PC-9 (cell line): Measurements from ENCODE around the gene ACMSD. TPM values are rescaled to one million over a fixed set of nuclear protein-coding genes. Genes with fewer than 3 reads are reported as not detected.

Experiments used
- BruUV-seq: library from RNA; stranded (reverse); fragments of 400-500 nt; replicated peaks from 2 replicates; lab custom pipeline; 2021; lab: Mats Ljungman, UMichigan
- CTCF ChIA-PET: fragments of 300-600 bp; sonication (Branson Sonifier 250); formaldehyde crosslinking; loops from one replicate; lab custom pipeline; 2022; ENCODE audit warnings: antibody characterized with exemption; lab: Charles Lee
- POLR2A ChIA-PET: fragments of 300-600 bp; sonication (Branson Sonifier 250); formaldehyde crosslinking; loops from one replicate; lab custom pipeline; 2022; ENCODE audit warnings: antibody characterized with exemption; ENCODE audit not compliant: unreplicated experiment; lab: Charles Lee
- DNase-seq, 2 experiments: peaks; one replicate each; pipeline versions ENCODE4 v3.0.0 to v3.0.0-alpha.2; 2015 to 2022; ENCODE audit warnings: mixed read lengths in 1 of 2
- H2AFZ ChIP-seq: fragments of 200-600 bp; sonication (generic); 2 replicates; pipeline ENCODE4 v1.8.1; 2017; ENCODE audit warnings: antibody characterized with exemption
- H3F3A ChIP-seq: fragments of 200-600 bp; sonication (generic); 2 replicates; pipeline ENCODE4 v1.8.1; 2017; ENCODE audit warnings: antibody characterized with exemption, mild to moderate bottlenecking, low read depth; ENCODE audit not compliant: insufficient read depth
- H3K27ac ChIP-seq: fragments of 200-600 bp; sonication (generic); 2 replicates; pipeline ENCODE4 v1.6.1; 2016; ENCODE audit warnings: mixed run types
- H3K27me3 ChIP-seq: fragments of 200-600 bp; sonication (generic); 2 replicates; pipeline ENCODE4 v1.6.1; 2016; ENCODE audit warnings: low read depth, mixed run types; ENCODE audit not compliant: insufficient read depth
- H3K36me3 ChIP-seq: fragments of 200-600 bp; sonication (generic); 2 replicates; pipeline ENCODE4 v1.6.1; 2016; ENCODE audit warnings: low read depth, mixed run types
- H3K4me1 ChIP-seq: fragments of 200-600 bp; sonication (generic); replicated peaks from 2 replicates; pipeline ENCODE4 v1.6.1; 2016; ENCODE audit warnings: mixed run types; ENCODE audit not compliant: insufficient read depth
- H3K4me2 ChIP-seq: fragments of 200-600 bp; sonication (generic); 2 replicates; pipeline ENCODE4 v1.6.1; 2017; ENCODE audit warnings: mixed run types
- H3K4me3 ChIP-seq: fragments of 200-600 bp; sonication (generic); 2 replicates; pipeline ENCODE4 v1.6.1; 2016; ENCODE audit warnings: mixed run types
- H3K79me2 ChIP-seq: fragments of 200-600 bp; sonication (generic); 2 replicates; pipeline ENCODE4 v1.6.1; 2017; ENCODE audit warnings: low read depth, mixed run types
- H3K9me2 ChIP-seq: fragments of 200-600 bp; sonication (generic); 2 replicates; pipeline ENCODE4 v1.8.1; 2017; ENCODE audit warnings: mild to moderate bottlenecking; ENCODE audit not compliant: insufficient read depth
- H3K9me3 ChIP-seq: fragments of 200-600 bp; sonication (generic); 2 replicates; pipeline ENCODE4 v1.8.1; 2016; ENCODE audit warnings: low read depth; ENCODE audit not compliant: insufficient read depth
- H4K20me1 ChIP-seq: fragments of 200-600 bp; sonication (generic); 2 replicates; pipeline ENCODE4 v1.8.1; 2017; ENCODE audit not compliant: insufficient read depth
- CTCF ChIP-seq: fragments of 200-600 bp; sonication (generic); conservative IDR thresholded peaks from 2 replicates; pipeline ENCODE4 v1.6.1; 2017; ENCODE audit warnings: mixed run types, antibody characterized with exemption, mild to moderate bottlenecking, moderate library complexity
- EZH2 ChIP-seq: fragments of 200-600 bp; sonication (generic); IDR thresholded peaks from 2 replicates; pipeline ENCODE4 v1.8.0; 2017; ENCODE audit warnings: antibody characterized with exemption, low read depth
- intact Hi-C: fragments of 100-400 bp; cut with micrococcal nuclease; formaldehyde crosslinking; loops from one replicate; pipeline ENCODE4 v1.10.0; 2022; ENCODE audit not compliant: unreplicated experiment
- total RNA-seq: library from RNA; stranded (reverse); gene quantifications from 2 replicates; pipeline ENCODE4 v1.2.3, GENCODE V29; 2021

The ACMSD gene
- total RNA-seq, 1 experiment from 2014 or later, result not detected

GRCh38 chr2:134884435-134884834, 46.0 kb downstream of the ACMSD start:
- Histone ChIP-seq H3K79me2 (no peaks in the 10 kb centered on the region), H3K4me3 (no peak overlapping the region), H2AFZ (no peak overlapping the region), H3F3A (no peaks in the 10 kb centered on the region), H3K27me3 (no peaks in the 10 kb centered on the region), H3K27ac (no peak overlapping the region), H4K20me1 (no peaks in the 10 kb centered on the region), H3K9me3 (no peaks in the 10 kb centered on the region), H3K9me2 (no peaks in the 10 kb centered on the region), H3K4me2 (no peak overlapping the region), H3K4me1 (no peaks in the 10 kb centered on the region), H3K36me3 (no peaks in the 10 kb centered on the region)
- no TSS peak for BruUV-seq
- DNase-seq, result no peak
- POLR2A ChIA-PET, result no interaction called here
- CTCF ChIA-PET, result no interaction called here
- intact Hi-C loops, result no loop called here
- no peak for TF ChIP-seq CTCF
- TF ChIP-seq EZH2, result no peak

GRCh38 chr2:134892282-134893035, 54.0 kb downstream of the ACMSD start:
- H3K36me3 ChIP-seq, result no peaks in the 10 kb centered on the region
- no peaks in the 10 kb centered on the region for H4K20me1 ChIP-seq
- no peak overlapping the region for H2AFZ ChIP-seq
- no peak for TF ChIP-seq CTCF
- TF ChIP-seq EZH2, result no peak
- no peak overlapping the region for H3K4me3 ChIP-seq
- H3K27ac ChIP-seq, result no peak overlapping the region
- intact Hi-C loops, result no loop called here
- DNase-seq, result no peak
- no peaks in the 10 kb centered on the region for H3F3A ChIP-seq
- no peaks in the 10 kb centered on the region for H3K27me3 ChIP-seq
- no TSS peak for BruUV-seq
- H3K9me2 ChIP-seq, result no peaks in the 10 kb centered on the region; the same call in none of the 2 replicates
- no peaks in the 10 kb centered on the region for H3K79me2 ChIP-seq
- CTCF ChIA-PET, result no interaction called here
- no peaks in the 10 kb centered on the region for H3K9me3 ChIP-seq
- H3K4me2 ChIP-seq, result no peak overlapping the region
- POLR2A ChIA-PET, result no interaction called here
- no peaks in the 10 kb centered on the region for H3K4me1 ChIP-seq

- intact Hi-C loops, result loop anchor here (1.0 to 5.0 kb wide), 4 partner anchors 115 to 438 kb away; no protein-coding TSS in a partner anchor
- DNase-seq, result no peak
- CTCF ChIA-PET, result interaction anchor here (1.3 kb wide), 1 partner anchor 115 kb away, joined by 3 read pairs; no protein-coding TSS in a partner anchor
- H3K4me3 ChIP-seq, result no peak overlapping the region
- no peaks in the 10 kb centered on the region for H3K27me3 ChIP-seq
- H2AFZ ChIP-seq, result no peak overlapping the region
- H3F3A ChIP-seq, result no peaks in the 10 kb centered on the region
- no peaks in the 10 kb centered on the region for H3K36me3 ChIP-seq
- POLR2A ChIA-PET, result no interaction called here
- no peaks in the 10 kb centered on the region; the same call in none of the 2 replicates for H3K9me2 ChIP-seq
- H3K27ac ChIP-seq, result no peak overlapping the region
- TF ChIP-seq CTCF (peak; percentile 67), EZH2 (no peak)
- no peak overlapping the region for H3K4me2 ChIP-seq
- H3K9me3 ChIP-seq, result no peaks in the 10 kb centered on the region
- H3K79me2 ChIP-seq, result no peaks in the 10 kb centered on the region
- no peaks in the 10 kb centered on the region for H4K20me1 ChIP-seq
- BruUV-seq, result no TSS peak
- no peaks in the 10 kb centered on the region for H3K4me1 ChIP-seq
Observed at GRCh38 chr2:134897932-134898331, 59.5 kb downstream of the ACMSD start.
